SU-DHL-6 (cell line): ENCODE data around the gene SGCE.

ENCODE experiments used
- H2AFZ ChIP-seq: fragments of 200-600 bp; sonication (generic); 2 replicates; pipeline ENCODE4 v1.6.1; 2014; ENCODE audit warnings: low read depth, mild to moderate bottlenecking, moderate library complexity, mixed read lengths, antibody characterized with exemption, low read length; ENCODE audit not compliant: severe bottlenecking
- H3F3A ChIP-seq: fragments of 200-600 bp; shearing (Covaris generic); 2 replicates; pipeline ENCODE4 v1.6.0; 2016; ENCODE audit warnings: antibody characterized with exemption, mild to moderate bottlenecking; ENCODE audit not compliant: insufficient read depth
- H3K27ac ChIP-seq: fragments of 200-600 bp; sonication (generic); 2 replicates; pipeline ENCODE4 v1.5.1; 2016; ENCODE audit warnings: low read depth, mild to moderate bottlenecking, low read length, moderate library complexity, mixed read lengths
- H3K27me3 ChIP-seq: fragments of 200-600 bp; sonication (generic), shearing (Covaris generic); 2 replicates; pipeline ENCODE4 v1.6.0; 2014; ENCODE audit warnings: mild to moderate bottlenecking, low read length
- H3K36me3 ChIP-seq: fragments of 200-600 bp; sonication (generic); 2 replicates; pipeline ENCODE4 v1.6.1; 2014; ENCODE audit warnings: mild to moderate bottlenecking, low read length, mixed read lengths
- H3K4me2 ChIP-seq: fragments of 300-600, 200-600 bp; shearing (Covaris generic), sonication (generic); 2 replicates; pipeline ENCODE4 v1.6.0; 2014; ENCODE audit warnings: low read length, low read depth, mild to moderate bottlenecking; ENCODE audit not compliant: poor library complexity, severe bottlenecking
- H3K4me3 ChIP-seq: fragments of 200-600 bp; sonication (generic); 2 replicates; pipeline ENCODE4 v1.5.1; 2014; ENCODE audit warnings: antibody characterized with exemption, low read length, mild to moderate bottlenecking, mixed read lengths; ENCODE audit not compliant: insufficient read depth, poor library complexity, severe bottlenecking
- H3K79me2 ChIP-seq: fragments of 200-600 bp; sonication (generic); 2 replicates; pipeline ENCODE4 v1.6.1; 2014; ENCODE audit warnings: mild to moderate bottlenecking, low read length, moderate library complexity; ENCODE audit not compliant: insufficient read depth
- H3K9ac ChIP-seq: fragments of 200-600 bp; sonication (generic); 2 replicates; pipeline ENCODE4 v1.7.0; 2014; ENCODE audit warnings: mild to moderate bottlenecking, low read length
- H3K9me2 ChIP-seq: fragments of 200-600 bp; sonication (generic); replicated peaks from 2 replicates; pipeline ENCODE4 v1.6.1; 2014; ENCODE audit warnings: low read length; ENCODE audit not compliant: insufficient read depth
- H3K9me3 ChIP-seq: fragments of 200-600 bp; sonication (generic); 2 replicates; pipeline ENCODE4 v1.6.1; 2014; ENCODE audit warnings: low read length, mixed read lengths; ENCODE audit not compliant: insufficient read depth
- H4K20me1 ChIP-seq: fragments of 200-600 bp; sonication (generic); 2 replicates; pipeline ENCODE4 v1.6.1; 2014; ENCODE audit warnings: low read depth, mild to moderate bottlenecking, antibody characterized with exemption, low read length, moderate library complexity, mixed read lengths
- CTCF ChIP-seq: fragments of 200-600 bp; sonication (generic); IDR thresholded peaks from one replicate; pipeline ENCODE4 v1.5.1; 2017; ENCODE audit warnings: antibody characterized with exemption, mild to moderate bottlenecking, low read length, moderate library complexity; ENCODE audit not compliant: insufficient read depth, poor library complexity, severe bottlenecking
- EZH2phosphoT487 ChIP-seq: fragments of 200-600 bp; sonication (generic), shearing (Covaris generic); conservative IDR thresholded peaks from 2 replicates; pipeline ENCODE4 v1.6.1; 2018; ENCODE audit warnings: mild to moderate bottlenecking, antibody characterized with exemption, low read length, moderate library complexity, mixed read lengths

Gene SGCE

DNA sequence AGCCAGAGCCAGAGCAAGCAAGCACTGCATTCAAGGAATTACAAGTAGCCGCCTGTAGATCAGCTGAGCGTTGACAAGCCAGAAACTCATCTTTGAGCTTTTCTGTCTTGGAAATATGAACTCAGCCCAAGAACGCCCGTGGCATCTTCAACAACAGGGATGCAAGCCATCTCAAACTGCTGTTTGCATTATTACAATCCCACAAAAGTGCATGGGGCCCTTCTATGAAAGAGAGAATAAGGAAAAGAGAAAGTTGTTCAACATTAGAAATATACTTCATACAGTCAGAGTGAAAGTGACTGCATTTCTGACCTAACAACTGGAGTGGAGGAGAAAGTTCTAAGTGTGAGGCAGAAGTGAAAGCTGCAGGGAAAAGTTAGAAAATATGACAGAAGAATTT, 6.5 kb downstream of the SGCE start:
- Histone ChIP-seq H3K4me2 (no peak overlapping the region), H3K27me3 (no peaks in the 10 kb centered on the region), H3K27ac (no peak overlapping the region), H3F3A (peaks cover 4% of the 10 kb centered on the region; the same call in 1 of the 2 replicates), H3K4me3 (no peak overlapping the region), H3K9ac (no peak overlapping the region), H3K36me3 (no peaks in the 10 kb centered on the region), H3K79me2 (peaks cover 39% of the 10 kb centered on the region), H3K9me2 (no peaks in the 10 kb centered on the region), H4K20me1 (peaks cover 44% of the 10 kb centered on the region), H2AFZ (no peak overlapping the region), H3K9me3 (no peaks in the 10 kb centered on the region)
- TF ChIP-seq CTCF (no peak), EZH2phosphoT487 (no peak)

- H3K9me2 ChIP-seq = no peaks in the 10 kb centered on the region
- H3K9me3 ChIP-seq = no peaks in the 10 kb centered on the region
- H4K20me1 ChIP-seq = peaks cover 40% of the 10 kb centered on the region
- no peaks in the 10 kb centered on the region for H3K27me3 ChIP-seq
- peaks cover 39% of the 10 kb centered on the region; the same call in 1 of the 2 replicates for H3K79me2 ChIP-seq
- TF ChIP-seq EZH2phosphoT487 = no peak
- no peak for TF ChIP-seq CTCF
- H3K9ac ChIP-seq = no peak overlapping the region
- H3F3A ChIP-seq = peaks cover 4% of the 10 kb centered on the region; the same call in 1 of the 2 replicates
- H3K4me3 ChIP-seq = no peak overlapping the region
- no peaks in the 10 kb centered on the region for H3K36me3 ChIP-seq
- H3K4me2 ChIP-seq = no peak overlapping the region
- H3K27ac ChIP-seq = no peak overlapping the region
- H2AFZ ChIP-seq = no peak overlapping the region
Observed at GRCh38 chr7:94648731-94649130, 7.2 kb downstream of the SGCE start.

- no peak overlapping the region for H3K27ac ChIP-seq
- no peaks in the 10 kb centered on the region for H3F3A ChIP-seq
- peaks cover 33% of the 10 kb centered on the region for H4K20me1 ChIP-seq
- no peak overlapping the region for H2AFZ ChIP-seq
- no peaks in the 10 kb centered on the region for H3K9me3 ChIP-seq
- H3K79me2 ChIP-seq = peaks cover 36% of the 10 kb centered on the region; the same call in 1 of the 2 replicates
- H3K36me3 ChIP-seq = no peaks in the 10 kb centered on the region
- no peaks in the 10 kb centered on the region for H3K9me2 ChIP-seq
- no peak overlapping the region for H3K9ac ChIP-seq
- no peak overlapping the region for H3K4me2 ChIP-seq
- H3K4me3 ChIP-seq = no peak overlapping the region
- TF ChIP-seq EZH2phosphoT487 (no peak), CTCF (no peak)
- no peaks in the 10 kb centered on the region for H3K27me3 ChIP-seq
Observed at GRCh38 chr7:94647295-94647694, 8.6 kb downstream of the SGCE start.
